Suprapubic skin (tissue), 4 donors: Measurements from ENCODE around the gene DNAJC7. TPM values are rescaled to one million over a fixed set of nuclear protein-coding genes. Genes with fewer than 3 reads are reported as not detected.

Experiments
- DNase-seq, 2 donors: peaks; one replicate each; pipeline ENCODE4 v3.0.0-alpha.2; 2019; ENCODE audit warnings: low spot score in 2 of 2
- H3K27ac ChIP-seq: fragments of 200-600 bp; sonication (generic); one replicate; pipeline ENCODE4 v1.5.1; 2019
- H3K27me3 ChIP-seq: fragments of 200-600 bp; sonication (generic); one replicate; pipeline ENCODE4 v1.5.1; 2019
- H3K36me3 ChIP-seq: fragments of 200-600 bp; sonication (generic); one replicate; pipeline ENCODE4 v1.5.1; 2019
- H3K4me1 ChIP-seq: fragments of 200-600 bp; sonication (generic); one replicate; pipeline ENCODE4 v1.5.1; 2019
- H3K4me3 ChIP-seq: fragments of 200-600 bp; sonication (generic); one replicate; pipeline ENCODE4 v1.5.1; 2019; ENCODE audit warnings: mild to moderate bottlenecking
- H3K9me3 ChIP-seq: fragments of 200-600 bp; sonication (generic); one replicate; pipeline ENCODE4 v1.5.1; 2019
- CTCF ChIP-seq, 2 donors: fragments of 200-600 bp in 1 of 2; fragments of 450-650 bp in 1 of 2; sonication (generic) in 1 of 2; IDR thresholded peaks; one replicate each; pipeline ENCODE4 v1.5.1; 2016 to 2019; ENCODE audit warnings: antibody characterized with exemption in 2 of 2, mild to moderate bottlenecking in 1 of 2, moderate library complexity in 1 of 2
- EP300 ChIP-seq: sonication (generic); formaldehyde crosslinking; IDR thresholded peaks from one replicate; pipeline ENCODE4 v1.6.1; 2017; ENCODE audit warnings: antibody characterized with exemption
- POLR2A ChIP-seq, 2 donors: fragments of 450-650 bp; IDR thresholded peaks; one replicate each; pipeline ENCODE4 v1.6.1; 2017; ENCODE audit warnings: antibody characterized with exemption in 2 of 2, mild to moderate bottlenecking in 2 of 2, moderate library complexity in 2 of 2
- POLR2AphosphoS5 ChIP-seq, 3 donors: sonication (generic); formaldehyde crosslinking; IDR thresholded peaks; one replicate each; pipeline ENCODE4 v1.6.1; 2017; ENCODE audit warnings: antibody characterized with exemption in 3 of 3
- WGBS: methylation state at CpG from one replicate; pipeline ENCODE4 v1.1.5; 2018; 5-methylcytosine and 5-hydroxymethylcytosine counted together
- total RNA-seq, 4 donors: library from RNA; depleted of rRNA; stranded (reverse); fragments of >200 nt; gene quantifications; one replicate each; pipeline ENCODE4 v1.1.0, GENCODE V29; 2016

Gene DNAJC7
- total RNA-seq, 4 donors from 2014 or later = 57.5 to 82.6 (median 60.2) TPM

- H3K36me3 ChIP-seq = no peaks in the 10 kb centered on the region
- TF ChIP-seq EP300 (no peak), CTCF (IDR thresholded peaks at IDR 0.05) (no peak), POLR2A (IDR thresholded peaks at IDR 0.05) (no peak), POLR2AphosphoS5 (IDR thresholded peaks at IDR 0.05) (no peak)
- H3K27me3 ChIP-seq = no peaks in the 10 kb centered on the region
- no peak for DNase-seq
- 87% methylated on average over 6 of the region's 6 CpGs for WGBS
- no peaks in the 10 kb centered on the region for H3K4me1 ChIP-seq
- H3K27ac ChIP-seq = no peak overlapping the region
- H3K4me3 ChIP-seq = no peak overlapping the region
- H3K9me3 ChIP-seq = no peaks in the 10 kb centered on the region
Measured at GRCh38 chr17:41956522-41956921, 60.7 kb downstream of the DNAJC7 start.

- H3K27ac ChIP-seq = no peak overlapping the region
- no peaks in the 10 kb centered on the region for H3K27me3 ChIP-seq
- no peak for DNase-seq
- no peaks in the 10 kb centered on the region for H3K9me3 ChIP-seq
- WGBS = 63% methylated on average over 6 of the region's 11 CpGs
- TF ChIP-seq CTCF (IDR thresholded peaks at IDR 0.05) (no peak), POLR2A (IDR thresholded peaks at IDR 0.05) (no peak), EP300 (no peak), POLR2AphosphoS5 (IDR thresholded peaks at IDR 0.05) (no peak)
- no peaks in the 10 kb centered on the region for H3K4me1 ChIP-seq
- H3K36me3 ChIP-seq = no peaks in the 10 kb centered on the region
- H3K4me3 ChIP-seq = no peak overlapping the region
Measured at GRCh38 chr17:41948762-41949460, 68.3 kb downstream of the DNAJC7 start.

- H3K27me3 ChIP-seq = no peaks in the 10 kb centered on the region
- H3K9me3 ChIP-seq = no peaks in the 10 kb centered on the region
- H3K36me3 ChIP-seq = no peaks in the 10 kb centered on the region
- TF ChIP-seq POLR2AphosphoS5 (IDR thresholded peaks at IDR 0.05) = no peak
- TF ChIP-seq EP300 = no peak
- no peak for TF ChIP-seq POLR2A (IDR thresholded peaks at IDR 0.05)
- TF ChIP-seq CTCF (IDR thresholded peaks at IDR 0.05) = no peak
- 82% methylated on average over 3 of the region's 3 CpGs for WGBS
- no peaks in the 10 kb centered on the region for H3K4me1 ChIP-seq
- H3K4me3 ChIP-seq = no peak overlapping the region
- no peak overlapping the region for H3K27ac ChIP-seq
- no peak for DNase-seq
Measured at GRCh38 chr17:41944943-41945342, 72.3 kb downstream of the DNAJC7 start.

GRCh38 chr17:41943492-41943891 lies 73.7 kb downstream of the DNAJC7 start:
- TF ChIP-seq POLR2A (IDR thresholded peaks at IDR 0.05) (no peak), EP300 (no peak), POLR2AphosphoS5 (IDR thresholded peaks at IDR 0.05) (no peak), CTCF (IDR thresholded peaks at IDR 0.05) (no peak)
- Histone ChIP-seq H3K4me1 (no peaks in the 10 kb centered on the region), H3K4me3 (no peak overlapping the region), H3K9me3 (no peaks in the 10 kb centered on the region), H3K27me3 (no peaks in the 10 kb centered on the region), H3K27ac (no peak overlapping the region), H3K36me3 (no peaks in the 10 kb centered on the region)
- WGBS = 91% methylated on average over 3 of the region's 3 CpGs
- DNase-seq = no peak

GRCh38 chr17:41942626-41943373 lies 74.4 kb downstream of the DNAJC7 start:
- no peaks in the 10 kb centered on the region for H3K36me3 ChIP-seq

More at GRCh38 chr17:41942626-41943373, 74.4 kb downstream of the DNAJC7 start:
- Histone ChIP-seq H3K27me3 (no peaks in the 10 kb centered on the region), H3K4me3 (no peak overlapping the region), H3K9me3 (no peaks in the 10 kb centered on the region), H3K4me1 (no peaks in the 10 kb centered on the region), H3K27ac (no peak overlapping the region)
- WGBS = 89% methylated on average over 8 of the region's 8 CpGs
- TF ChIP-seq POLR2AphosphoS5 (IDR thresholded peaks at IDR 0.05) (no peak), EP300 (no peak), CTCF (IDR thresholded peaks at IDR 0.05) (no peak), POLR2A (IDR thresholded peaks at IDR 0.05) (no peak)
- DNase-seq = no peak
